Mesothelial cell of epicardium (in vitro differentiated cells): Measurements from ENCODE around the gene MTUS2. TPM values are rescaled to one million over a fixed set of nuclear protein-coding genes. Genes with fewer than 3 reads are reported as not detected.

Experiments
- DNase-seq, 2 experiments: peaks; one replicate each; pipeline ENCODE4 v3.0.0; 2021; ENCODE audit warnings: low spot score in 2 of 2; ENCODE audit not compliant: unreplicated experiment in 2 of 2
- H3K27ac Mint-ChIP-seq: 2 replicates; pipeline ENCODE4 v1.8.0; 2021; ENCODE audit warnings: mixed read lengths
- H3K27me3 Mint-ChIP-seq: 2 replicates; pipeline ENCODE4 v1.8.0; 2021; ENCODE audit warnings: low read depth, mixed read lengths
- H3K36me3 Mint-ChIP-seq: 2 replicates; pipeline ENCODE4 v1.8.0; 2021; ENCODE audit warnings: mixed read lengths
- H3K4me1 Mint-ChIP-seq: 2 replicates; pipeline ENCODE4 v1.8.0; 2021; ENCODE audit warnings: mixed read lengths
- H3K4me3 Mint-ChIP-seq: 2 replicates; pipeline ENCODE4 v1.8.0; 2021; ENCODE audit warnings: mild to moderate bottlenecking, moderate library complexity, mixed read lengths
- H3K9me3 Mint-ChIP-seq: 2 replicates; pipeline ENCODE4 v1.8.0; 2021; ENCODE audit warnings: mixed read lengths
- total RNA-seq: library from RNA; stranded (reverse); gene quantifications from 3 replicates; pipeline ENCODE4 v1.2.1, GENCODE V29; 2021
- TF ChIP-seq, protein P1 (sequence below): fragments of 200-600 bp; sonication (generic); IDR thresholded peaks from one replicate; pipeline ENCODE4 v1.5.0; 2021; ENCODE audit warnings: antibody characterized with exemption; ENCODE audit not compliant: unreplicated experiment

MTUS2 gene
- total RNA-seq, 1 donor from 2014 or later: 1.4 TPM

- Mint-ChIP-seq H3K36me3 (no peaks in the 10 kb centered on the region), H3K4me1 (peaks cover 4% of the 10 kb centered on the region), H3K9me3 (peaks cover 1% of the 10 kb centered on the region), H3K27ac (no peak overlapping the region), H3K27me3 (peaks cover 34% of the 10 kb centered on the region), H3K4me3 (no peak overlapping the region)
- TF ChIP-seq, protein P1, sequence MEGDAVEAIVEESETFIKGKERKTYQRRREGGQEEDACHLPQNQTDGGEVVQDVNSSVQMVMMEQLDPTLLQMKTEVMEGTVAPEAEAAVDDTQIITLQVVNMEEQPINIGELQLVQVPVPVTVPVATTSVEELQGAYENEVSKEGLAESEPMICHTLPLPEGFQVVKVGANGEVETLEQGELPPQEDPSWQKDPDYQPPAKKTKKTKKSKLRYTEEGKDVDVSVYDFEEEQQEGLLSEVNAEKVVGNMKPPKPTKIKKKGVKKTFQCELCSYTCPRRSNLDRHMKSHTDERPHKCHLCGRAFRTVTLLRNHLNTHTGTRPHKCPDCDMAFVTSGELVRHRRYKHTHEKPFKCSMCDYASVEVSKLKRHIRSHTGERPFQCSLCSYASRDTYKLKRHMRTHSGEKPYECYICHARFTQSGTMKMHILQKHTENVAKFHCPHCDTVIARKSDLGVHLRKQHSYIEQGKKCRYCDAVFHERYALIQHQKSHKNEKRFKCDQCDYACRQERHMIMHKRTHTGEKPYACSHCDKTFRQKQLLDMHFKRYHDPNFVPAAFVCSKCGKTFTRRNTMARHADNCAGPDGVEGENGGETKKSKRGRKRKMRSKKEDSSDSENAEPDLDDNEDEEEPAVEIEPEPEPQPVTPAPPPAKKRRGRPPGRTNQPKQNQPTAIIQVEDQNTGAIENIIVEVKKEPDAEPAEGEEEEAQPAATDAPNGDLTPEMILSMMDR: no peak
- no peak for DNase-seq
Measured at GRCh38 chr13:29270271-29270985, 450.3 kb downstream of the MTUS2 start.

- TF ChIP-seq, protein P1: no peak
- H3K4me3 Mint-ChIP-seq: no peak overlapping the region
- H3K27me3 Mint-ChIP-seq: peaks cover 36% of the 10 kb centered on the region
Measured at GRCh38 chr13:29271606-29272005, 451.5 kb downstream of the MTUS2 start.

DNA sequence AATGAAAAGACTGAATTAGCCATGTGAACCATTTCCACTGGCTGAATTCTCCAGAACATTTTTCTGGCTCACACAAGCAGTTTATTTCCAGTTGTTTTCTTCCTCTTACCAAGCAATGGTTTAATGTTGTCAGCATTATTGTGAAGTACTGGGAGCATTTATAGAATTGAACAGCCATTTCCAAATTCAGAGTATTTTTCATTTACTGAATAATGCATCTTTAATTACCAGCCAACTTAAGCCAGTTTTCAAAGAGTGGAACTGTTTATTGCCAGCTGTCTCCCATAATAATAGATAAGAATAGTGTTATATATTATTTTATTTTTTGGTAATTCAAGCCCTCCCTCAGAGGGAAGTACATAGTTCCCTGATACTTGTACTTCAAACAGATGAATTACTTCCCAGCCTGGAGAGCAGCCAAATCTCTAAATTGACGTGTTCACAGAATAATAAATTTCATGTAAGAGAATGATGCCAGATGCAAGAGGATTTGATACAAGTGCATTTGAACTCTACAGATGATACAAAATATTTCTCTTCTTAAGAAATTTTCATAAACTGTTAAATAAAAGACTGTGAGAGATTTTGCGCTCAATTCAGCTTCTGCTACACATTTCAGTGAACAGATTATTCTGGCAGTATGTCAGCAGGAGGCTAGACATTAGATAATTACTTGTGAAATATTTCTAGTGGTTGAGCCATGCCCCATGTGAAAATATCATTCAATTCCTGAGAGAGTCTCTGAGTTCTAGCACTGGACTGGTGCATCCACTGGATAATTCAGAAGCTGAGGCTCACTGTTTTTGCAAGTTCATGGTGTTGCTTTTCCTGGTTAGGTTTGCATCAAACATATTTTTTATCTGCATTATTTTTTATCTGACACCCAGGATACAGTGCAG is 459.5 kb downstream of the MTUS2 start:
- Mint-ChIP-seq H3K4me3 (no peak overlapping the region), H3K9me3 (peaks cover 9% of the 10 kb centered on the region), H3K36me3 (no peaks in the 10 kb centered on the region), H3K27ac (no peak overlapping the region), H3K4me1 (peaks cover 13% of the 10 kb centered on the region), H3K27me3 (peaks cover 21% of the 10 kb centered on the region)
- DNase-seq: no peak
- TF ChIP-seq, protein P1: no peak

More at GRCh38 chr13:29271606-29272005, 451.5 kb downstream of the MTUS2 start:
- H3K36me3 Mint-ChIP-seq: no peaks in the 10 kb centered on the region
- H3K27ac Mint-ChIP-seq: no peak overlapping the region
- H3K9me3 Mint-ChIP-seq: peaks cover 9% of the 10 kb centered on the region
- peaks cover 4% of the 10 kb centered on the region for H3K4me1 Mint-ChIP-seq
- no peak for DNase-seq

GRCh38 chr13:29281932-29282495 is 461.9 kb downstream of the MTUS2 start:
- no peaks in the 10 kb centered on the region for H3K36me3 Mint-ChIP-seq
- TF ChIP-seq, protein P1: no peak
- no peak overlapping the region for H3K4me3 Mint-ChIP-seq
- H3K27ac Mint-ChIP-seq: no peak overlapping the region
- no peak for DNase-seq
- peaks cover 29% of the 10 kb centered on the region for H3K27me3 Mint-ChIP-seq
- peaks cover 18% of the 10 kb centered on the region for H3K4me1 Mint-ChIP-seq
- no peaks in the 10 kb centered on the region for H3K9me3 Mint-ChIP-seq

DNA sequence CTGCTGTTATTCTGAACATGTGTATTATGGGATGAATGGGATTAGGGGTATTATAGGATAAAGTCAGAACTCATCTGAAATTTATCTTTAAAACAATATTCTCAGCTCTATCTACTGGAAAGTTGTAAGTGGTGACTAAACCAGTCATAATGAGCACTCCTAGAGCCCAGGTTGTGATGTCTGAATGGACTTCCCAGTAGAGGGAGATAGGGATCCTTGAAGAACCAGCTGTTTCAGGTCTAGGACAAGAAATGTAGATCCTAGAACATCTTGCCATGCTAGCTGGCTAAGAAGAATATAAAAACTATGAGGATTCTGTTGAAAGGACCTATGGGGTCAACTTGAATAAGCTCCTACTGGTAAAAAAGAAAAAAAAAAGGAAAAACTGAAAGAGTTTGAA is 464.6 kb downstream of the MTUS2 start:
- Mint-ChIP-seq H3K36me3 (no peaks in the 10 kb centered on the region), H3K27me3 (peaks cover 33% of the 10 kb centered on the region)

More for the DNA sequence above, 464.6 kb downstream of the MTUS2 start:
- Mint-ChIP-seq H3K4me3 (no peak overlapping the region), H3K9me3 (no peaks in the 10 kb centered on the region), H3K27ac (no peak overlapping the region), H3K4me1 (peaks cover 8% of the 10 kb centered on the region)
- no peak for DNase-seq
- TF ChIP-seq, protein P1: no peak
